ENCODE measurements around the gene SP140. TPM values are rescaled to one million over a fixed set of nuclear protein-coding genes. Genes with fewer than 3 reads are reported as not detected.

Gene SP140
- total RNA-seq, 2 experiments from 2014 or later, result 95.1 to 98.8 TPM

Other genes starting within 250 kb of the SP140 start
- 1 to 10 TPM in 1 of 2 experiments, under 1 TPM in 1; 0.79 to 1.1 TPM for gene SLC16A14, start 156.8 kb upstream of the SP140 start, total RNA-seq
- 10 to 100 TPM; 85.3 to 88.8 TPM for gene SP110, start 5.8 kb upstream of the SP140 start, total RNA-seq
- 10 to 100 TPM; 41.8 to 44.7 TPM for gene SP140L, start 101.5 kb downstream of the SP140 start, total RNA-seq
- 100 to 1,000 TPM; 145 to 151 TPM for gene SP100, start 190.5 kb downstream of the SP140 start, total RNA-seq